ENCODE data around the gene EPS8L3. TPM values are rescaled to one million over a fixed set of nuclear protein-coding genes. Genes with fewer than 3 reads are reported as not detected.
A peak's percentile ranks its signal among the peaks of the same experiment; 100 is the strongest.
"Not testable (repeated sequence)": the region's sequence is repeated elsewhere in the genome, so short reads cannot be mapped to it uniquely, and the experiment has no call there.

The EPS8L3 gene
- total RNA-seq, 1 donor, result not detected

DNA sequence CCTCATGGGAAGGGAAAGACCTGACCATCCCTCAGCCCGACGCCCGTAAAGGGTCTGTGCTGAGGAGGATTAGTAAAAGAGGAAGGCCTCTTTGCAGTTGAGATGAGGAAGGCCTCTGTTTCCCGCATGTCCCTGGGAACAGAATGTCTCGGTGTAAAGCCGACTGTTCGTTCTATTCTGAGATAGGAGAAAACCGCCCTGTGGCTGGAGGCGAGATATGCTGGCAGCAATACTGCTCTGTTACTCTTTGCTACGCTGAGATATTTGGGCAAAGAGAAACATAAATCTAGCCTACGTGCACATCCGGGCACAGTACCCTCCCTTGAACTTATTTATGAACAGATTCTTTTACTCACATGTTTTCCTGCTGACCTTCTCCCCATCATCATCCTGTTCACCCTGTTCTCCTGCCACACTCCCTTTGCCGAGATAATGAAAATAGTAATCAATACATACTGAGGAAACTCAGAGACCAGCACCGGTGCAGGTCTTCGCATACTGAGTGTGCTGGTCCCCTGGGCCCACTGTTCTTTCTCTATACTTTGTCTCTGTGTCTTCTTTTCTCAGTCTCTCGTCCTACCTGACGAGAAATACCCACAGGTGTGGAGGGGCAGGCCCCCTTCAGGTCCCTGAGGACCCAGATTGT, 3.4 kb upstream of the EPS8L3 start:
- peak in 1 of 3 donors; percentile 26 for DNase-seq (ENCODE audit: low read depth in 2 of 3, low spot score in 2 of 3)

DNA sequence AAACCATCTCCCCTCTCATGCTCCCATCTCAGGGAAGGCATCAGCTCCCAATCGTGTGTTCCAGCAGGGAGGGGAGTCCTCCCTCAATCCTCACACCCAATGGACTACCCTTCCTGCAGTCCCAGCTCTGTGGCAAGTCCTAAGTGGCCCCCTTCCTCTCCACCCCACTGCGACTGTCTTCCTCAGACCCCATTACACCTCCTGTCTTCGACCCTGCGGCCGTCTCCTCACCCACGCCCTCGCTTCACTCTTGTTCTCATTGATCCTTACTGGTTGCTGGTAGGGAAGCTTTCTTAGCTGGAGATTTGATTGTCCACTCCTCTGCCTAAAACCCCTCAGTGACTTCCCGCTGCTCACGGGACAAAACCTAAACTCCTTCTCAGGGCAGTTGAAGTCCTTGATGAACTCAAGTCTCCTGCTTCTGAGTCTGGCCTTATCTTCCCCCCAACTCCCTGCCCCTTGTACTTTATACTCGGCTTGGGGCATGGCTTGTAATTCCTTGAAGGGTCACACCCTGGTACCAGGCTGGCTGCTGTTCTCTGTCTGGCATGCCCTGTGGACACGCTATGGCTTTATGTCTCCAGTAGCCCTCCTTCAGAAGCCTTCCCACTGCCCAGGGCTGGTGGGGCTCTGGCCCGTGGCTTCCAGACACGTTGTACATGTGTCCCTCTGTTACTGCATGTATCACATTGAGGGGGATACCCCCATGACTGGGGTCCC, 2.3 kb upstream of the EPS8L3 start:
- DNase-seq (ENCODE audit: low read depth in 2 of 3, low spot score in 2 of 3), result no peak

GRCh38 chr1:109765483-109765815, 1.7 kb upstream of the EPS8L3 start:
- DNase-seq (ENCODE audit: low read depth in 2 of 3, low spot score in 2 of 3), result no peak

DNA sequence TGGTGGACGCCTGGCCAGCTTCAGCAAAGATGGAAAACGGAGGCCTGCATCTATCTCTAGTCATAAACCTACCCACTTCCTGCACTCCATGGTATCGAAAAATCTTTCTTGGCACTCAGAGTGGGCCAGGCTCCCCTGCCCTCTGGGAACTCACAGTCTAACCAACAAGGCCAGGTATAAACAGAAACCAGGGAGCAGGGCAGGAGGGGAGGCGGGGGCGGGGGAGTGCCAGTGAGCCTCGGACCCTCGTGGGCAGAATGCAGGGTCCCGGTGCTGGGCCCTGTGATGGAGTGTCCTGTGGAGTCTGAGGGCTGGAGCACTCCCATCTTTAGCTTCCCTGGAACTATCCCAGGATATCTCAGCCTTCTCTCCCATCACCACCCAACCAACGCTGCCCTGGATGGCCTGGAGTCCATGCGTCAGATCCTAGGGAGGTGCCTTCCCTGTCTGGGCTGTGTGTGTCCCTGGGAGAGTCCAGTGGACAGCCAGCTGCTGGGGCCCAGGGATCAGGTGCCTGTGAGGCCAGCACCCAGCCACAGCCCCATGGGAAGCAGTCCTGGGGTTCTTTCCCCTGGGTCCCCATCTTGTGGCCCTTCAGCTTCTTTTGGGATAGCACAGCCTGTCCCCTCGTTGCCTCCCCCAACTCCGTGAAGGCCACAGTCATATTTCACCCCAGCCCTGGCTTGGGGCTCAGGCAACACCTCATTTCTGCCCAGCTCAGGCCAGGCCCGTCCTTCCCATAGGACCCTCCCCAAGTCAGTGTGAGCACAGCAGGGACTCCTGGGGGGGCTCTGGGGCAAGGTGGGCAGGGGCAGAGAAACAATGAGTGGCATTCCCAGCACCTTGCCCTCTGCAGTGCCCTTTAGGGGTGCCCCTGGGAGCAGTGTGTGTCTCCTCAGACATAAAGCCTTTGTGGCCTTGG, 1.1 kb upstream of the EPS8L3 start:
- no peak for DNase-seq (ENCODE audit: low read depth in 2 of 3, low spot score in 2 of 3)

DNA sequence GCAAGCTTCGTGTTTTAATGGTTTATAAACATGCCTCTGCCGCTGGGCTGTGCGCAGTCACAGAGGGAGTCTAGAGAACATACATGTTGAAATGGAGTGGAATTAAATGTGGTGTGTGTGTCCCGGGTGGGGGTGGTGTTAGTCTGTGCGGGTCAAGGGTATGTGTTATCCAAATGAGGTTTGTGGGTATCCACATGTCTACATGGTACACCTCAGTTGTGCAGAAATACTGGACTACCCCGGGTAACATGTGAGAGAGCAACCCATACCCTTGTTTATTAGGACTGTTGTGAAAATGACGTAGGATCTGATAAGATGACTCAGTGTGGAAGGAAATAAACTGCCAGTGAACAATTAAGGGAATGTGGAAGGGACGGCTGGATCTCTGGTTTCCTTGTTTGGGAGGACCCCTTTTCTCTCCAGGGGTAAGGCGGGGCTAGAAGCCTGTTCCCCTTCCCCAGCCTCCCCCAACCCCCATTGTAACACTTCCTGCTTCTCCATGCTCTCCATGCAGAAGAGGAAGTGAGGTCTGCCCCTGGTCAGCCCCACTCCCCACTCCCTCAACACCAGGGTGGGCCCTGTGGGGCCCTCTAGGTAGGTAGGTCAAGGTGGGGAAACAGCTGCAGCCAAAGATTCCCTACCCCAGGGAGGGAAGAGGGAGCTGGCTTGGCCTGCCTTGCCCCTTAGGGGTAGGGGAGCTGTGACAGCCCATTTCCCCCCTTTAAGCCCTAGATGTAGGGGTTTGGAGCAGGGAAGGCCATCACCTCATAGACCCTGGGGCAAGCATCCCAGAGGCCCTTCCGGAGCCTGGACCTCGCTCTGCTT, 690 bp downstream of the EPS8L3 start:
- peak in 1 of 3 donors; percentile 52 for DNase-seq (ENCODE audit: low read depth in 2 of 3, low spot score in 2 of 3)

DNA sequence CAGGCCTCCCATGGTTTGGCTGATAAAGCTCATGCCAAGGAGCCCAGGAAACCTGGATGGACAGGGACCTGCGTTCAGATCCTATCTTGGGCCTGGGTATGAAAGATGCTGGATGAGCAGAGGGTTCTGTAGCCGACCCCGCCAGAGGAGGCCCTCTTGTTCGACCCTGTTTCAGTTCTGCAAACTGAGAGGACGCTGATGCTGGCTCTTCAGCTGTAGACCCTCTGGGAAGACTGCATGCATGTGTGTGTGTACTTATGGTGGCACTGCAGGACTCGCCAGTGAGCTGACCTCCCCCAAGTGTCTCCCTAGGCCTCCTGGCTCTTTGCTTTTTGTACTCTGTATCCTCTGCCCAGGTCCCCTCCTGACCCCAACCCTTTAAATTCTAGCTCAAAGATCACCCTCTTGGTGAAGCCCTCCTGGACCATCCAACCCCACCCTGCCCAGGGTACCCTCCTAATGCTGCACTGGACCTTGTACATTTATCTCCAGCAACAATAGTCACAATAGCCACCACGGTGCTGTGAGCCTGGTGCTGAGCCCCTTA, 1.6 kb downstream of the EPS8L3 start:
- no peak for DNase-seq (ENCODE audit: low read depth in 2 of 3, low spot score in 2 of 3)

GRCh38 chr1:109761227-109762038, 2.3 kb downstream of the EPS8L3 start:
- DNase-seq (ENCODE audit: low read depth in 2 of 3, low spot score in 2 of 3), result no peak

DNA sequence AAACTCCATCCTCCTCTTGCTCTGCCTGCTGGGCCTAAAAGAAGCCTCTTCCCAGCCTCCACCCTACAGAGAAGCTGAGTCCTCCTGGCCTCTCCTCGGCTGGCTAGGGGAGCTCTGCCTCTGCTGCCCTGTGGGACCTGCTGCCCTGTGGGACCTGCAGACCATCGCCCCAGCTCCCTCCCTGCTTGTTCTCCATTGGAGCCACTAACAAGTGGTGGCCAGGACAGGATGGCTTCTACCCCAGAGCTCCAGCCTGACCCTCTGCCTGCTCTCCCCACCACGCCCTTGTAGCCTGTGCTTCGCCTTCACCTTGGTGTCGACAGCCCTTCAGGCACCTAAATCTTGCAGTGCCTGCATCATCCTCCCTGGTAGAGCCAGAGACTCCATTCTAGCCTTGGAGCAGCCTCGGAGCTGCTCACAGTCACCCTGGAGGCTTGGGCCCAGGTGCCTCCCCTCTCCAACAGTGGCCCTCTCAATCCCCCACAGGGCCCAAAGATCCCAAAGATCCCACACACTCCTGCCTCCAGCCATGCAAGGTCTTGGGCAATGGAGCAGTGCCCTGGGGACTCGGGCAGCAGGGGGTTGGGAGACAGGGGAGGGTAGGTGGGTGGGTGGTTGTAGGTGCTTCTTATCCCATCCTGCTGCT, 3.0 kb downstream of the EPS8L3 start:
- DNase-seq (ENCODE audit: low read depth in 2 of 3, low spot score in 2 of 3), result no peak

DNA sequence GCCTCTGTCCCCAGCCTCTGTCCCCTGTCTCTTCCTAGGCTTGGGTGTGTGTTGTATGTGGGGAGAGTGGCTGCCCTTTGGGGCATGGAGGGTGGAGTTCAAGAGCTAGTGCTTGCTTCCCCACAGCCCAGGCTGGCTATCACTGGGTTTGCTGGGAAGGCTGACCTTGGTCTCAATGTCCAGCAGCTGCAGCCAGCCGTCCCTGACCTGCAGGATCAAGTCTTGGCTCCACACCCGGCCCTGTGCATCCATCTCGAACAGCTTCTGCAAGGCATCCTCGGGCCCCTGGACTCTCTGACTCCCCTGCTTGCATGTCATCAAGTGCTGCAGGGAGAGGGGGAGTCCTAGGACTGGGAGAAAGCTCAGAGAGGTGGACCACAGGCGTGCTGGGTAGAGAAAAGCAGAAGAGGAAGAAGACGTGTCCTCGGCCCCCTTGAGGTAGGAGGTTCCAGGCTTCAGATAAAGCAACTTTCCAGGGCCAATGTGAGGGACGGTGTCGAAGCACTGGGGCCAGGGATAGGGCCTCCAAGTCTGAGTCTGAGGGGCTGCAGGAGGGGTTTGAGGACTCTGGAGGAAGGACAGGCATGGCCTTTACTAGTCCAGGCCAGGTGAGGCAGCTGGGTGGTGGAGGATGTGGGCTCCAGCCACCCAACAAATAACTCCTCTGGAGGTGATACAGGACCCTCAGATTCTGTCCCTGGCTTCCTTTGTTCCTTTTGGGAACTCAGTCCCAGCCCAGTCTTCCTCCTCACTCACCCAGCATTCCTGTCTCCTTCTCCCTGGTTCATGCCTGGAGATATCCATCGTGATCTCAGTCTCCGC, 4.0 kb downstream of the EPS8L3 start:
- no peak for DNase-seq (ENCODE audit: low read depth in 2 of 3, low spot score in 2 of 3)

- DNase-seq (ENCODE audit: low read depth in 2 of 3, low spot score in 2 of 3), result no peak
These were observed 5.6 kb downstream of the EPS8L3 start for GRCh38 chr1:109757936-109758786.

GRCh38 chr1:109756848-109757521, 6.7 kb downstream of the EPS8L3 start:
- no peak for DNase-seq (ENCODE audit: low read depth in 2 of 3, low spot score in 2 of 3)

DNA sequence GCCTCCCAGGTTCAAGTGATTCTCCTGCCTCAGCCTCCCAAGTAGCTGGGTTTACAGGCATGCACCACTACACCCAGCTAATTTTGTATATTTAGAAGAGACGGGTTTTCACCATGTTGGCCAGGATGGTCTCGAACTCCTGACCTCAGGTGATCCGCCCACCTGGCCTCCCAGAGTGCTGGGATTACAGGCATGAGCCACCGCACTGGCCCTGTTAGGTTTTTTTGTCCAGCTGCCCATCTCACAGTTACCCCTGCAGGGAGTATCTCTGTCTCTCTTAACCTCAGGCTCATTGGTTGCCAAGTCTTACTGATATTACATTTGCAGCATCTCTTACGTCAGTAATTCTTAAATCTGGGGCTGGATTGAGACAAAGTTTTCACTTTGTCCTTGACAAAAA, 7.4 kb downstream of the EPS8L3 start:
- not testable (repeated sequence) for DNase-seq (ENCODE audit: low read depth in 2 of 3, low spot score in 2 of 3)

GRCh38 chr1:109754738-109755137, 9.0 kb downstream of the EPS8L3 start:
- no peak for DNase-seq (ENCODE audit: low read depth in 2 of 3, low spot score in 2 of 3)

DNA sequence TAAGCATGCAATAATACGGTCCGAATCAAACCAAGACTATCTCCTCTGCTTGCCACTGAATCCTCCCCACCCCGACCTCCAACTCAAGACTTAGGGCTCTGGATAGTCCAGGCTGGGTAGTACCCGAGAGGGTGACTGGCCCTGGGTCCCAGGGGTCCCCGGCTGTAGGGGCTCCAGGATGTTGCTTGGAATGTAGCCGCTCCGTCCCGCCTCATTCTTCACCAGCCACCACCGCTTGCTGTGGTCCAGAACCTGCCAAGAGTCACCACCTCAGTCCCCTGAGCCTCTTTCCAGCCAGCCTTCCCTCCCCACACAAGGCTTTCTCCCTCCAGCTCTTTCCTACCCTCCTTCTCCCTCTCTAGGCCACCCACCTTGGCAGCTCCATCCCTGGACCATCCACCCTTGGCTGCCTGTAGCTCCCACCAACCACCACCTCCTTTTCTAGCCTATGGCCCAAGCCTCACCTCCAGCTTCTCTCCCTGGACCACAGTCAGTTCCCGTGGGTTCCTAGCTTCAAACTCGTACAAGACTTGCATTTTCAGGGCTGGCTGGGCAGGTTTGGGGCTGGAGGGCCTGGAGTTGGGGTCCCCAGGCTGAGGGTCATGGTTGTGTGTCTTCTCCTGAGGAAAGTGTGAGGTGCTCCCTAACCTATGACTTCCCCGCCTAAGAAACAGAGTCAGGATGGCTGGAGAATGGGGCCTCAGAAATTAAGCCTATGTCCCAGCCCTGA, 12.0 kb downstream of the EPS8L3 start:
- DNase-seq (ENCODE audit: low read depth in 2 of 3, low spot score in 2 of 3), result no peak

GRCh38 chr1:109750920-109751319, 12.8 kb downstream of the EPS8L3 start:
- no peak for DNase-seq (ENCODE audit: low read depth in 2 of 3, low spot score in 2 of 3)

Data from hematopoietic multipotent progenitor cell (in vitro differentiated cells).